Measurements from ENCODE around the gene FLYWCH1.
"Not testable (repeated sequence)": the region's sequence is repeated elsewhere in the genome, so short reads cannot be mapped to it uniquely, and the experiment has no call there.

The FLYWCH1 gene

DNA sequence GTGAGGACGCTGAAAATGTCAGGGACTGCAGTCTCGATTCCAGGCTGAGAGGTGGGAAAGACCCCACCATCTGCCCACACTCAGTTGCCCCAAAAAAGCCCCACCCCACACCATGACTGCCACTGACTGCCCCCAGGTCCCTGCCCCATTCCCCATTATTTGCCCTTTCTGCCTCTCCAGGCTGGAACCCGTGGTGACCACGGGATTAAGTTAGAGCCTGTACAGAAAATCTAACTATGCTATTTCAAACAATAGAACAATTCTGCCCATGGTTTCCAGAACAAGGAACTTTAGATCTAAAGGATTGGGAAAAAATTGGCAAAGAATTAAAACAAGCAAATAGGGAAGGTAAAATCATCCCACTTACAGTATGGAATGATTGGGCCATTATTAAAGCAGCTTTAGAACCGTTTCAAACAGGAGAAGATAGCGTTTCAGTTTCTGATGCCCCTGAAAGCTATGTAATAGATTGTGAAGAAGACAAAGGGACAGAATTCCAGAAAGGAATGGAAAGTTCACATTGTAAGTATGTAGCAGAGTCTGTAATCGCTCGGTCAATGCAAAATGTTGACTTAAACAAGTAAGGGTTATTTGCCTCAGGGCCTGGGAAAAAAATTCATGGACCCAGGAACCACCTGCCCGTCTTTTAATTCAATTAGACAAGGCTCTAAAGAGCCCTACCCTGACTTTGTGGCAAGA, 14.4 kb downstream of the FLYWCH1 start:
- no peak for DNase-seq (ENCODE audit: low spot score)

- DNase-seq (ENCODE audit: low spot score), result no peak
Measured at GRCh38 chr16:2926650-2926999, 14.9 kb downstream of the FLYWCH1 start.

DNA sequence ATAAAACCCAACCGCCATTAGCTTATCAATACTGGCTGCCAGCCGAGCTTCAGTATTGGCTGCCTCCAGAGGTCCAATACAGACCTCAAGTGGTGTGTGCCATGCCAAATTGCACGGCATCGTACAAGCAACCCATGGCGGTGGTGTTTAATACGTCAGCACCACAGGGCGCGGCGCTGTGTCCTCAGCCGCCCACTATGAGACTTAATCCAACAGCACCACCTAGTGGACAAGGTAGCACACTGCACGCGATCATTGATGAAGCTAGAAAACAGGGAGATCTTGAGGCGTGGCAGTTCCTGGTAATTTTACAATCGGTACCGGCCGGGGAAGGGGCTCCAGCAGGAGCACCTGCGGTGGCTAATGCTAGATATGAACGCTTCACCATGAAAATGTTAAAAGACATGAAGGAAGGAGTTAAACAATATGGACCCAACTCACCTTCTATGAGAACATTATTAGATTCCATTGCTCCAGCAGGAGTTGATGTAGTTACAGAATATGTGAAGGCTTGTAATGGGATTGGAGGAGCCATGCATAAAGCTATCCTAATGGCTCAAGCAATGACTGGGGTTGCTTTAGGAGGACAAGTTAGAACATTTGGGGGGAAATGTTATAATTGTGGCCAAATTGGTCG, 15.4 kb downstream of the FLYWCH1 start:
- DNase-seq (ENCODE audit: low spot score), result peak; percentile 91

DNA sequence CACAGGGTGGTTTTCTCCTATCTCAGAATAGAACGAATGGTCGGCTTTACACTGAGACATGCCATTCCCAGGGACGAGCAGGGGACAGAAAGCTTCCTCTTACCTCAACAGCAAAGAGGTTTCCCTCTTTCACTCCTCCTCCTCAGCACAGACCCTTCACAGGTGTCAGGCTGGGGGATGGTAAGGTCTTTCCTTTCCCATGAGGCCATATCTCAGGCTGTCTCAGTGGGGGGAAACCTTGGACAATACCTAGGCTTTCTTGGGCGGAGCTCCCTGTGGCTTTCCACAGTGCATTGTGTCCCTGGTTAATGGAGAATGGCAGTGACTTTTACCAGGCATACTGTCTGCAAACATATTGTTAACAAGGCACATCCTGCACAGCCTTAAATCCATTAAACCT, 16.4 kb downstream of the FLYWCH1 start:
- DNase-seq (ENCODE audit: low spot score), result not testable (repeated sequence)

- DNase-seq (ENCODE audit: low spot score), result no peak
Measured at GRCh38 chr16:2928796-2929195, 17.1 kb downstream of the FLYWCH1 start.

GRCh38 chr16:2929693-2930092, 18.0 kb downstream of the FLYWCH1 start:
- DNase-seq (ENCODE audit: low spot score), result no peak

- no peak for DNase-seq (ENCODE audit: low spot score)
Measured at GRCh38 chr16:2930236-2930635, 18.5 kb downstream of the FLYWCH1 start.

DNA sequence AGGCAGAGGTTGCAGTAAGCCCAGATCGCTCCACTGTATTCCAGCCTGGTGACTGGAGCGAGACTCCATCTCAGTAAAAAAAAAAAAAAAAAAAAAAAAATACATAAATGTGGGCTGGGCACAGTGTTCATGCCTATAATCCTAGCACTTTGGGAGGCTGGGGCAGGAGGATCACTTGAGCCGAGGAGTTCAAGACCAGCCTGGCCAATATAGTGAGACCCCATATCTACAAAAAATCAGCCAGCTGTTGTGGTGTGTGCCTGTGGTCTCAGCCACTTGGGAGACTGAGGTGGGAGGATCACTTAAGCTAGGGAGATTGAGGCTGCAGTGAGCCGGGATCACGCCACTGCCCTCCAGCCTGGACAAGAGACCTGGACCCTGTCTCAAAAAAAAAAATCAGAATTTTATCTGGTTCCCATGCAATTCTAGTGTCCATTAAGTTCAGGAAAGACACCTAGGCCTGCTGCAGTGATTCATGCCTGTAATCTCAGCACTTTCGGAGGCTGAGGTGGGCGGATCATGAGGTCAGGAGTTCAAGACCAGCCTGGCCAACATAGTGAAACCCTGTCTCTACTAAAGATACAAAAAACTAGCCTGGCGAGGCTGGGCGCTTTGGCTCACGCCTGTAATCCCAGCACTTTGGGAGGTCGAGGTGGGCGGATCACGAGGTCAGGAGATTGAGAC, 19.6 kb downstream of the FLYWCH1 start:
- DNase-seq (ENCODE audit: low spot score), result not testable (repeated sequence)

DNA sequence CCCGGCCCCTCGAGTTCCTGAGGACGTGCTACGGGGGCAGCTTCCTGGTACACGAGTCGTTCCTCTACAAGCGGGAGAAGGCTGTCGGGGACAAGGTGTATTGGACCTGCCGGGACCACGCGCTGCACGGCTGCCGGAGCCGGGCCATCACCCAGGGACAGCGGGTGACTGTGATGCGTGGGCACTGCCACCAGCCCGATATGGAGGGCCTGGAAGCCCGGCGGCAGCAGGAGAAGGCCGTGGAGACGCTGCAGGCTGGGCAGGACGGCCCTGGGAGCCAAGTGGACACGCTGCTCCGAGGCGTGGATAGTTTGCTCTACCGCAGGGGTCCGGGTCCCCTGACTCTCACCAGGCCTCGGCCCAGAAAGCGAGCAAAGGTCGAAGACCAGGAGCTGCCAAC, 21.4 kb downstream of the FLYWCH1 start:
- DNase-seq (ENCODE audit: low spot score), result no peak

DNA sequence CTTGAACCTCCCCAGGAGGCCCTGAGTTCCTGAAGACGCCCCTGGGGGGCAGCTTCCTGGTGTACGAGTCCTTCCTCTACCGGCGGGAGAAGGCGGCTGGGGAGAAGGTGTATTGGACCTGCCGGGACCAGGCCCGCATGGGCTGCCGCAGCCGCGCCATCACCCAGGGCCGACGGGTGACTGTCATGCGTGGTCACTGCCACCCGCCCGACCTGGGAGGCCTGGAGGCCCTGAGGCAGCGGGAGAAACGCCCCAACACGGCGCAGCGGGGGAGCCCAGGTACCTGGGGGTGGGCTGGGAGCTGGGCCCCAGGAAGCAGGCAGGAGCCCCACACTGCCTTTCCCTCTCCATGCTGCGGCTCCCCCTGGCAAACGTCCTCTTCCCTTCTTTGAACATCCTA, 22.0 kb downstream of the FLYWCH1 start:
- no peak for DNase-seq (ENCODE audit: low spot score)

DNA sequence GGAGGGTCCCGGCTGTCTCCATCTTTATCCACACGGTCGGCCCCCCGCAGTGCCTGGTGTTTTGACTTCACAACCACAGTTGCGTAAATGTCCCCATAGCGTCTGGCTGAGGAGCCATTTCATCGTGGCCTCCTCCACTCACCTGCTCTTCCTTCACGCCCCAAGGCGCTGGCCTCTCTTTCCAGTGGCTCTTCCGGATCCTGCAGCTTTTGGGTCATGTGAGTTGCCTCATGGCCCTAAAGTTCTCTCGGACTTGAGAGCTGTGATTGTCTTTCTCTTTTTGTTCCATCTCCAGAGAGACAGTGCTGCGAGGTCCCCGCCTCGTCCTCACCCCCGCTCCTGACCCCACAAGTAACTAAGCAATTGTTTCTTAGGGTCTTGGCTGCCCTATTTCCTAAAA, 22.7 kb downstream of the FLYWCH1 start:
- no peak for DNase-seq (ENCODE audit: low spot score)

DNA sequence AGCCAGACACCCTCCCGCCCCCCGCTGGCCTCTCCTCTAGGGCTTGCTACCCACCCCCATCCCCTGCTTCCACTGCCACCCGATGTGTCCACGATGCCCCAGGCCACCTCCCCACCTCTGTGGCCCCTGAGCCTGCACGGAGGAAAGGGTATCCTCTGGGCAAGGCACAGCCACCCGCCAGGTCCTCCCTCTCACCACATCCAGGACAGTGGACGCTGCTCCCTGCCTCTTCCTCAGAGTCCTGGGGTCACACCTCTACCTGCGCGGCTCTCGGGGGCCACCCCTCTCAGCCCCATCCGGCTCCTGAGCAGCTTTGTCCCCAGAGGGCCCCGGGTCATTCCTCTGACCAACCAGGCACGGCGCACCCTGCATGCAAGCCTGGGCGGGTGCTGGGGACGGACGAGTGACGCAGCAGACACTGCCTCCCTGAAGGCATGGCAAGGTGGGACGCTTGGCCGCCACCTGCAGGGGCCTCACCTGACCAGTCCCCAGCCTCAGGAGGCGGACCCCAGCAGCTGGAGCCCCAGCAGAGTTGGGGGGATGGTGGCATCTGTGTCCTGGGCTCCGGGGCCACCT, 24.8 kb downstream of the FLYWCH1 start:
- DNase-seq (ENCODE audit: low spot score), result no peak

DNA sequence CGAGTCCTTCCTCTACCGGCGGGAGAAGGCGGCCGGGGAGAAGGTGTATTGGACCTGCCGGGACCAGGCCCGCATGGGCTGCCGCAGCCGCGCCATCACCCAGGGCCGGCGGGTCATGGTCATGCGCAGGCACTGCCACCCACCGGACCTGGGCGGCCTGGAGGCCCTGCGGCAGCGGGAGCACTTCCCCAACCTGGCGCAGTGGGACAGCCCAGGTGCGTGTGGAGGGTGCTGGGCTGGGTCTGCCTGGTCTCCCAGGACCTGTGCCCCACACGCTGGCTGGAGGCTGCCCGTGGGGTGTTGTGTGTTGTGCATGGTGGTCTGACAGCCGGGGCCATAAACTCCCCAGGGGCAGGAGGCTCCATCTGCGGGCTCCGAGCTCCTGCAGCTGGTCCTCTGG, 25.4 kb downstream of the FLYWCH1 start:
- no peak for DNase-seq (ENCODE audit: low spot score)

GRCh38 chr16:2938206-2938605, 26.5 kb downstream of the FLYWCH1 start:
- DNase-seq (ENCODE audit: low spot score), result no peak

DNA sequence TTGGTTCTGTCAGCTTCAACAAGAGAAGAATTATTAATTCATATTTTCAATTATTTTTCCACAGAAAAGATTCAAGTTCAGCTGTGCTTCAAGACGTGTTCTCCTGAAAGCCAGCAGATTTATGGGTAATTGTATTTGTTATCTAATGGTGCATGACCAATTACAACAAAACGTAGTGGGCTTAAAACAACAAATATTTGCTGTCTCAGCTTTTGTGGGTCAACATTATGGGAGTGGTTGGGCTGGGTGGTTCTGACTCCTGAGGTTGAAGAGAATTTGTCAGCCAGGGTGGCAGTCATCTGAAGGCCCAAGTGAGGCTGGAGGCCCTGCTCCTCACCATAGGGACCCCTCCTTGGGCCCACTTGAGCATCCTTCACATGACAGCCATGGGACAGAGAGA, 28.2 kb downstream of the FLYWCH1 start:
- DNase-seq (ENCODE audit: low spot score), result no peak

GRCh38 chr16:2942045-2942444, 30.3 kb downstream of the FLYWCH1 start:
- DNase-seq (ENCODE audit: low spot score), result no peak

GRCh38 chr16:2943716-2944115, 32.0 kb downstream of the FLYWCH1 start:
- DNase-seq (ENCODE audit: low spot score), result not testable (repeated sequence)

- no peak for DNase-seq (ENCODE audit: low spot score)
Measured at GRCh38 chr16:2946649-2947048, 34.9 kb downstream of the FLYWCH1 start.

GRCh38 chr16:2948807-2949704, 37.3 kb downstream of the FLYWCH1 start:
- no peak for DNase-seq (ENCODE audit: low spot score)

DNA sequence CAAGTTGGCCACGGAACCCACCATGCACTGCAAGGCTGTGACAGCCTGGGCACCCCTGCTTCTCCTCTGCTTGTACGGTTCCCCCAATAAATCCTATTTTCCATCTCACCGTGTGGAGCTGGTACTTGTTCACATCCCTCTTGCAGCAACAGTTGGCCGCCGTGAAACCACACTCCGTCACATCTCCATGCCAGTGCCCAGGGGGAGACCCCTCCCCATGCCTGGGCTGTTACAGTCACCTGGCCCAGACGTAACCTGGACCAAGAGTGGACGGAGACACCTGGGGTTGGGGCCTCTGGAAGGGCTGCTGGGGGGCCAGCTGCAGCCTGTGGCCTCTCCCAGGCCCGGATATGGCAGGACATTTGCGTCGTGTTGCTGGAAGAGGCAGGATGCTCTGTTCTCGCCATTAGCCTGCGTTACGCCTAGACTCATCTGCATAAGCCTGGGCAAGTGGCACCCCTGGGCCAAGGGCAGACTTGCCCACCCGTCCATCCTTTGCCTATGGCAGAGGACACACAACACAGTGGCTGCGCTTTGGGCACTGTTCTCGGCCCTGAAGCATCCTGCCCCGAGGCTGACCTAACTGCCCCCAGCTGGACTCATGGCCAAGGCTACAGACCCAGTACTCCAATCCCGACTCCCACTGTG, 38.1 kb downstream of the FLYWCH1 start:
- DNase-seq (ENCODE audit: low spot score), result no peak

DNA sequence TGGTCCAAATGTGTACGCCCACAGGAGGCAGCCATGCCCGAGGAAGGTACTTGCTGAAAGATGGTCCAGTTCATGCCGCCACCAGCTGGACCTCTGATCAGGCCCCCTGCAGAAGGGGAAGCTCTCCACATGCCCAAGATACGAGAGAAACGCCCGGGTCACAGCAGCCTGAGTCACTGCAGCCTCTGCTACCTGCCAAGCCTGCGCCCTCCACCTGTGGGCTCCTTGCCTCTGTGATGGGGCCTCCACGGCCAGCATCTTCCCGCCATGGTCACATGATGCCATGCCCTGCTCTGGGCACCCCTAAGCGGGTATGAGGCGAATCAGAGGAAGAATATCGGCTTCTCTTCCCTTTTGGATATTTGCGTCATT, 38.6 kb downstream of the FLYWCH1 start:
- DNase-seq (ENCODE audit: low spot score), result no peak

DNA sequence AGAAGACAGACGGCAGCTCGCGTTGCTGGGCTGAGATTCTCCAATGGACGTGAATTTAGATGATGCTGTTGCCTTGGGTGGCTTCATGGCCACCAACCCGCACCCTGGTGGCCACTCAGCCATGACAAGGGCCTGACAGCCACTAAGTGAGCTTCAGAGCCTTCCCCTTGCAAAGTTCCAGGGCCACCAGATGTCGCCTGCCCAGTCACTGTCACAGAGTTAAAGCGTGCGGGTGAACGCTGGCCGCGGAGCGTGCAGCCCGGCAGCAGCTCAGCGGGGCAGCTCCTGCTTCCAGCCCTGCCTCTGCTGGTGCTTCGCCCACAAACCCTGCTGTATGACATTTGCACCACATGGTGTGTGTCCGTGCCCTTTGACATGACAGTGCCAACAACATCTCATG, 39.0 kb downstream of the FLYWCH1 start:
- DNase-seq (ENCODE audit: low spot score), result no peak

Data from CD4-positive, alpha-beta T cell treated with Interleukin-2 at 100 ng/mL for 4 hours (primary cell).